K562 (cell line): ENCODE results near the gene REC8. TPM values are rescaled to one million over a fixed set of nuclear protein-coding genes. Genes with fewer than 3 reads are reported as not detected.

Source experiments
- ARID1B ChIP-seq: fragments of 450-650 bp; IDR thresholded peaks from 2 replicates; pipeline ENCODE4 v1.6.1; 2016; ENCODE audit warnings: antibody characterized with exemption, mild to moderate bottlenecking, inconsistent platforms
- CAMTA2 ChIP-seq: fragments of 250-450 bp; sonication (Bioruptor Pico); conservative IDR thresholded peaks from 2 replicates; pipeline ENCODE4 v1.5.1; 2022
- CHD4 ChIP-seq: fragments of 200-600 bp; sonication (generic); IDR thresholded peaks from 3 replicates; pipeline ENCODE4 v1.6.1; 2012; ENCODE audit warnings: low read depth, mild to moderate bottlenecking, mixed read lengths, low read length, inconsistent platforms; ENCODE audit not compliant: insufficient read depth, insufficient replicate concordance, poor library complexity, severe bottlenecking
- CLOCK ChIP-seq: fragments of 250-450 bp; sonication (Bioruptor Pico); IDR thresholded peaks from 2 replicates; pipeline ENCODE4 v1.4.0; 2020; ENCODE audit warnings: mild to moderate bottlenecking, moderate library complexity, borderline replicate concordance
- CREM ChIP-seq: IDR thresholded peaks from 2 replicates; pipeline ENCODE4 v1.6.1; 2014; ENCODE audit warnings: antibody characterized with exemption, low read depth
- DEAF1 ChIP-seq: fragments of 450-650 bp; formaldehyde crosslinking; IDR thresholded peaks from 2 replicates; pipeline ENCODE4 v1.4.0; 2020; ENCODE audit warnings: mild to moderate bottlenecking, moderate library complexity
- E2F6 ChIP-seq, 2 experiments: IDR thresholded peaks; 2 replicates each; pipeline ENCODE4 v1.6.1; 2011; ENCODE audit warnings: borderline replicate concordance in 1 of 2, control low read depth in 1 of 2, low read depth in 1 of 2, low read length in 1 of 2, mild to moderate bottlenecking in 1 of 2, mixed read lengths in 1 of 2, moderate library complexity in 1 of 2; ENCODE audit not compliant: insufficient read depth in 1 of 2, insufficient read length in 1 of 2, poor library complexity in 1 of 2, severe bottlenecking in 1 of 2; ENCODE audit errors: extremely low read depth in 1 of 2
- EHMT2 ChIP-seq: fragments of 450-650 bp; IDR thresholded peaks from 2 replicates; pipeline ENCODE4 v1.6.1; 2018; ENCODE audit warnings: antibody characterized with exemption
- EZH2 ChIP-seq: IDR thresholded peaks from 2 replicates; pipeline ENCODE4 v1.6.1; 2012; ENCODE audit warnings: low read depth, mild to moderate bottlenecking, inconsistent platforms, low read length, borderline replicate concordance
- MAFF ChIP-seq: IDR thresholded peaks from 2 replicates; pipeline ENCODE4 v1.6.1; 2012; ENCODE audit warnings: low read length, improper control_type of control experiment
- MEF2A ChIP-seq: IDR thresholded peaks from 2 replicates; pipeline ENCODE4 v1.6.1; 2011; ENCODE audit warnings: low read depth, mild to moderate bottlenecking, low read length, moderate library complexity; ENCODE audit not compliant: control insufficient read depth
- PML ChIP-seq: IDR thresholded peaks from 2 replicates; pipeline ENCODE4 v1.6.1; 2012; ENCODE audit warnings: low read length, inconsistent platforms
- SIX5 ChIP-seq, 2 experiments: IDR thresholded peaks; 2 replicates each; pipeline ENCODE4 v1.6.1; 2011; ENCODE audit warnings: low read length in 2 of 2, borderline replicate concordance in 1 of 2, low read depth in 1 of 2, mild to moderate bottlenecking in 1 of 2, moderate library complexity in 1 of 2; ENCODE audit not compliant: insufficient read depth in 1 of 2
- ZNF507 ChIP-seq: conservative IDR thresholded peaks from 2 replicates; pipeline ENCODE4 v1.6.1; 2017; ENCODE audit warnings: missing genetic modification characterization, missing compliant biosample characterization
- ZNF592 ChIP-seq: fragments of 450-650 bp; IDR thresholded peaks from 2 replicates; pipeline ENCODE4 v1.6.1; 2017; ENCODE audit warnings: antibody characterized with exemption, mild to moderate bottlenecking
- ZNF717 ChIP-seq: fragments of 250-450 bp; sonication (Bioruptor Pico); IDR thresholded peaks from 2 replicates; pipeline ENCODE4 v1.5.0; 2021
- polyA plus RNA-seq, 8 experiments: library from polyadenylated mRNA; depleted of rRNA in 4 of 8; stranded (reverse) in 5 of 8; unstranded in 3 of 8; fragments of >200 nt; fragmentation: Nextera tagmentation in 2 of 8; fragmentation: Illumina TruSeq in 1 of 8; extraction: Ambion mirVana in 2 of 8; extraction: Trizol in 1 of 8; gene quantifications; 2 replicates each; pipeline versions ENCODE4 v1.2.1 to v1.2.3, GENCODE V29; 2011 to 2014; ENCODE audit warnings: inconsistent platforms in 1 of 8, missing spikeins in 1 of 8
- total RNA-seq, 7 experiments: library from RNA; depleted of rRNA in 6 of 7; stranded (reverse); fragments of >200 nt in 6 of 7; fragmentation: Illumina TruSeq in 2 of 7; extraction: Trizol in 2 of 7; gene quantifications; 2 replicates each; pipeline versions ENCODE4 v1.2.1 to v1.2.3, GENCODE V29; 2011 to 2021; ENCODE audit warnings: low replicate concordance in 1 of 7

Gene REC8
- total and polyA plus RNA-seq, 9 of the 15 experiments (the other 6 are each of a cell fraction or from before 2014, with no cell fraction given), result 0.11 to 2.5 (median 0.85) TPM

- TF ChIP-seq CLOCK (CRISPR knock-in tag) (no peak), ZNF592 (no peak), MEF2A (no peak), PML (peak; percentile 71), ARID1B (no peak), CREM (peak; percentile 97), MAFF (no peak), CHD4 (no peak), DEAF1 (no peak), EZH2 (no peak), EHMT2 (no peak), E2F6 (IDR thresholded peaks at IDR 0.05; ENCODE audit: borderline replicate concordance in 1 of 2, extremely low read depth in 1 of 2, insufficient read depth in 1 of 2, insufficient read length in 1 of 2, low read depth in 1 of 2, low read length in 1 of 2, poor library complexity in 1 of 2, severe bottlenecking in 1 of 2) (no peak), SIX5 (IDR thresholded peaks at IDR 0.05; ENCODE audit: borderline replicate concordance in 1 of 2, insufficient read depth in 1 of 2, low read depth in 1 of 2, low read length in 2 of 2) (0 out of 4 replicates have a peak, but pooled peaks of 1 of the 2 experiments have one; percentile 8), ZNF507 (tag) (no peak), CAMTA2 (CRISPR knock-in tag) (0 out of 2 replicates have a peak, but pooled peaks have one; percentile 12), ZNF717 (CRISPR knock-in tag) (no peak)
Observed at GRCh38 chr14:24215495-24216344, 43.8 kb downstream of the REC8 start, which contains the start of gene MDP1 (continued).
